Thyroid gland (tissue), 4 donors: Measurements from ENCODE around the gene CCDC63.

ENCODE experiments used
- CTCF ChIP-seq, 6 experiments: fragments of 200-600 bp in 3 of 6; fragments of 450-650 bp in 3 of 6; sonication (generic) in 3 of 6; IDR thresholded peaks; one replicate each; pipeline ENCODE4 v1.5.1; 2016 to 2019; ENCODE audit warnings: antibody characterized with exemption in 6 of 6, mild to moderate bottlenecking in 2 of 6, inconsistent platforms in 1 of 6, moderate library complexity in 1 of 6
- POLR2A ChIP-seq, 2 donors: fragments of 450-650 bp; IDR thresholded peaks; one replicate each; pipeline ENCODE4 v1.6.1; 2017; ENCODE audit warnings: antibody characterized with exemption in 2 of 2, mild to moderate bottlenecking in 2 of 2, moderate library complexity in 1 of 2

DNA sequence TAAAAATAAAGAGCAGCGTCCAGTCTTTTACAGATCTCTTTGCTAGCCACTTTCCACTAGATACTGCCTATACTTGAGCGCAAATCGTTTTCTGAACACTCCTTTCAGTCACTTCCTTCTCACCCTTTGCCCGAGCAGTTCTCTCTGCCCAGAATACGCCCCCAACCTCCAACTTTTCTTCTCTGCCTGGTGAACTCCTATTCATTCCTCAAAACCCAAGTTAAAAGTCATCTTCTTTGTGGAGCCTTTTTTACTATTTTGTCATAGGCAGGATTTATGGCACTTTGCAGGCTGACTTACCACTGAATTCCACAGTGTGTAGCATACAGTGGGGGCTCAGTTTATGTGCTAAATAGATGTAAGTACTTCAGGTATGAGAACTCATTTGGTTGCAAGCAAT, 4.0 kb downstream of the CCDC63 start:
- TF ChIP-seq CTCF (IDR thresholded peaks at IDR 0.05) (no peak), POLR2A (IDR thresholded peaks at IDR 0.05) (no peak)
